Trophoblast cell (in vitro differentiated cells and primary cell): ENCODE measurements around the gene TCF12.

ENCODE experiments used
- DNase-seq, 2 donors: peaks; one replicate each; pipeline ENCODE4 v3.0.0-alpha.2; 2016
- H2AFZ ChIP-seq: 2 replicates; pipeline ENCODE4 v1.6.1; 2013; ENCODE audit warnings: low read length, moderate library complexity, mild to moderate bottlenecking; ENCODE audit not compliant: insufficient read depth, poor library complexity
- H2AK5ac ChIP-seq: 2 replicates; pipeline ENCODE4 v1.6.1; 2013; ENCODE audit warnings: mild to moderate bottlenecking, low read length
- H2BK120ac ChIP-seq: 2 replicates; pipeline ENCODE4 v1.6.1; 2013; ENCODE audit warnings: low read length, mild to moderate bottlenecking, moderate library complexity; ENCODE audit not compliant: insufficient read depth, poor library complexity
- H2BK12ac ChIP-seq: 2 replicates; pipeline ENCODE4 v1.6.1; 2013; ENCODE audit warnings: mild to moderate bottlenecking, low read length, moderate library complexity
- H2BK5ac ChIP-seq: 2 replicates; pipeline ENCODE4 v1.6.1; 2013; ENCODE audit warnings: low read length, low read depth, moderate library complexity, mild to moderate bottlenecking; ENCODE audit not compliant: poor library complexity
- H3K14ac ChIP-seq: 2 replicates; pipeline ENCODE4 v1.6.1; 2013; ENCODE audit warnings: mild to moderate bottlenecking, low read length
- H3K18ac ChIP-seq: 2 replicates; pipeline ENCODE4 v1.6.1; 2013; ENCODE audit warnings: mild to moderate bottlenecking, low read length
- H3K23ac ChIP-seq: 2 replicates; pipeline ENCODE4 v1.6.1; 2013; ENCODE audit warnings: low read length
- H3K27ac ChIP-seq: 2 replicates; pipeline ENCODE4 v1.5.1; 2013; ENCODE audit warnings: low read depth, mild to moderate bottlenecking, inconsistent platforms, low read length, moderate library complexity
- H3K27me3 ChIP-seq: 2 replicates; pipeline ENCODE4 v1.6.1; 2013; ENCODE audit warnings: inconsistent platforms, mild to moderate bottlenecking, low read length, moderate library complexity; ENCODE audit not compliant: insufficient read depth
- H3K36me3 ChIP-seq, 2 experiments: 1 replicate in 1 of 2; 2 replicates in 1 of 2; pipeline ENCODE4 v1.6.1; 2013; ENCODE audit warnings: low read length in 2 of 2, mild to moderate bottlenecking in 2 of 2, moderate library complexity in 1 of 2; ENCODE audit not compliant: insufficient read depth in 2 of 2, control insufficient read depth in 1 of 2
- H3K4ac ChIP-seq: 2 replicates; pipeline ENCODE4 v1.6.1; 2013; ENCODE audit warnings: low read depth, mild to moderate bottlenecking, low read length, moderate library complexity
- H3K4me1 ChIP-seq, 2 experiments: 1 replicate in 1 of 2; 2 replicates in 1 of 2; pipeline ENCODE4 v1.6.1; 2013; ENCODE audit warnings: low read length in 2 of 2, mild to moderate bottlenecking in 2 of 2, moderate library complexity in 1 of 2; ENCODE audit not compliant: insufficient read depth in 2 of 2, control insufficient read depth in 1 of 2
- H3K4me2 ChIP-seq: 2 replicates; pipeline ENCODE4 v1.6.1; 2013; ENCODE audit warnings: inconsistent platforms, mild to moderate bottlenecking, low read length, moderate library complexity
- H3K4me3 ChIP-seq: 2 replicates; pipeline ENCODE4 v1.5.1; 2013; ENCODE audit warnings: mild to moderate bottlenecking, low read depth, low read length, inconsistent platforms
- H3K79me1 ChIP-seq: one replicate; pipeline ENCODE4 v1.6.1; 2013; ENCODE audit warnings: low read length
- H3K79me2 ChIP-seq: 2 replicates; pipeline ENCODE4 v1.6.1; 2013; ENCODE audit warnings: low read length, mild to moderate bottlenecking; ENCODE audit not compliant: control insufficient read depth, insufficient read depth, poor library complexity
- H3K9ac ChIP-seq: 2 replicates; pipeline ENCODE4 v1.6.1; 2013; ENCODE audit warnings: mild to moderate bottlenecking, low read length
- H3K9me3 ChIP-seq: 2 replicates; pipeline ENCODE4 v1.6.1; 2013; ENCODE audit warnings: low read depth, mild to moderate bottlenecking, control low read depth, inconsistent platforms, low read length; ENCODE audit not compliant: insufficient read depth
- H4K12ac ChIP-seq: 2 replicates; pipeline ENCODE4 v1.6.1; 2013; ENCODE audit warnings: low read depth, mild to moderate bottlenecking, low read length, moderate library complexity
- H4K8ac ChIP-seq: 2 replicates; pipeline ENCODE4 v1.6.1; 2013; ENCODE audit warnings: low read depth, mild to moderate bottlenecking, low read length, moderate library complexity
- H4K91ac ChIP-seq: one replicate; pipeline ENCODE4 v1.6.1; 2013; ENCODE audit warnings: low read depth, mild to moderate bottlenecking, low read length, moderate library complexity
- WGBS: extraction: QIAGEN DNeasy Blood & Tissue Kit; methylation state at CpG from one replicate; pipeline ENCODE4 v1.1.7; 2013; ENCODE audit warnings: missing lambda C conversion rate; ENCODE audit not compliant: insufficient read length, insufficient coverage; ENCODE audit errors: extremely low coverage; 5-methylcytosine and 5-hydroxymethylcytosine counted together

Gene TCF12

GRCh38 chr15:57196865-57197264 lies 278.4 kb downstream of the TCF12 start:
- WGBS = no CpG with 5 or more reads among the region's 1 CpG
- Histone ChIP-seq H3K79me1 (no peaks in the 10 kb centered on the region), H4K91ac (no peak overlapping the region), H3K27ac (no peak overlapping the region), H2BK12ac (no peak overlapping the region), H3K79me2 (no peaks in the 10 kb centered on the region), H2BK120ac (no peak overlapping the region), H3K4me2 (no peak overlapping the region), H2AK5ac (no peak overlapping the region), H3K27me3 (no peaks in the 10 kb centered on the region), H3K18ac (no peak overlapping the region), H4K12ac (no peak overlapping the region), H4K8ac (no peak overlapping the region), H3K9ac (no peak overlapping the region), H2BK5ac (no peak overlapping the region), H3K23ac (no peak overlapping the region), H3K4me1 (peaks cover 2 to 4% of the 10 kb centered on the region in 2 experiments), H3K9me3 (no peaks in the 10 kb centered on the region), H3K14ac (no peak overlapping the region), H3K4ac (no peak overlapping the region), H3K36me3 (peaks cover 5 to 7% of the 10 kb centered on the region in 2 experiments), H3K4me3 (no peak overlapping the region), H2AFZ (no peak overlapping the region)
- DNase-seq = no peak

DNA sequence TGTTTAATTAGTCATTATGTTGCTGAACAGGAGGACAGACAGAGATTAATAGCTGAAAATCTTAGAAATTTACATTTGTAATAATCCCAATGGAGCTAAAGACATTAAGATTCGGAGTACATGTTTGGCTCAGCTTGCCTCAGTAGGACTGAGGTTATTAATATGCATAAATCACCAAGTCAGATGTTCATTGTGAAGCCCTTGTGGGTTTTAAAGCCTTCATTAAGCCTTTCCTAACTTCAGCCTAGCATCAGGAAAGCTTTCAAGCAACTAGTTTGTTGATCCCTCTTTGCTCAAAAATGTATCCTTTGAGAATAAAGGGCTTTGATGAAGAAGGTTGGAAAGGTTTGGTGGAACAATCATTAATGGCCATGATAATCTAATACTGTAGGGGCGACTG lies 279.7 kb downstream of the TCF12 start:
- H3K36me3 ChIP-seq = peaks cover 0 to 3% of the 10 kb centered on the region in 2 experiments

GRCh38 chr15:57198654-57199291 lies 280.3 kb downstream of the TCF12 start:
- H3K4me2 ChIP-seq = peak overlapping the region; percentile 8
- peaks cover 2 to 4% of the 10 kb centered on the region in 2 experiments for H3K4me1 ChIP-seq
- no peaks in the 10 kb centered on the region for H3K79me2 ChIP-seq
- H4K8ac ChIP-seq = no peak overlapping the region
- H3K23ac ChIP-seq = no peak overlapping the region
- DNase-seq = peak in 1 of 2 donors; percentile 27
- H3K36me3 ChIP-seq = peaks cover 0 to 3% of the 10 kb centered on the region in 2 experiments
- no peak overlapping the region for H3K27ac ChIP-seq
- no peaks in the 10 kb centered on the region for H3K79me1 ChIP-seq
- H3K4me3 ChIP-seq = no peak overlapping the region
- H2BK12ac ChIP-seq = no peak overlapping the region
- H2AK5ac ChIP-seq = no peak overlapping the region
- no peak overlapping the region for H3K14ac ChIP-seq
- no peak overlapping the region for H2BK120ac ChIP-seq
- no peak overlapping the region for H4K91ac ChIP-seq
- no peak overlapping the region for H2AFZ ChIP-seq
- H3K9ac ChIP-seq = no peak overlapping the region
- no CpG with 5 or more reads among the region's 8 CpGs for WGBS
- no peak overlapping the region for H3K18ac ChIP-seq
- no peaks in the 10 kb centered on the region for H3K9me3 ChIP-seq
- no peak overlapping the region for H4K12ac ChIP-seq
- H2BK5ac ChIP-seq = no peak overlapping the region
- H3K4ac ChIP-seq = no peak overlapping the region
- no peaks in the 10 kb centered on the region for H3K27me3 ChIP-seq

More for the DNA sequence above, 279.7 kb downstream of the TCF12 start:
- Histone ChIP-seq H3K23ac (no peak overlapping the region), H3K4ac (no peak overlapping the region), H4K91ac (no peak overlapping the region), H2BK120ac (no peak overlapping the region), H3K27me3 (no peaks in the 10 kb centered on the region), H2BK5ac (no peak overlapping the region), H3K4me3 (no peak overlapping the region), H4K8ac (no peak overlapping the region), H3K14ac (no peak overlapping the region), H4K12ac (no peak overlapping the region), H3K27ac (no peak overlapping the region), H3K9ac (no peak overlapping the region), H3K79me1 (no peaks in the 10 kb centered on the region), H3K4me1 (peaks cover 2 to 4% of the 10 kb centered on the region in 2 experiments), H2BK12ac (no peak overlapping the region), H3K18ac (no peak overlapping the region), H3K4me2 (no peak overlapping the region), H3K79me2 (no peaks in the 10 kb centered on the region), H2AFZ (no peak overlapping the region), H3K9me3 (no peaks in the 10 kb centered on the region), H2AK5ac (no peak overlapping the region)
- WGBS = no CpG with 5 or more reads among the region's 2 CpGs
- DNase-seq = no peak

- Histone ChIP-seq H3K36me3 (peaks cover 0 to 3% of the 10 kb centered on the region in 2 experiments), H3K18ac (no peak overlapping the region), H2BK120ac (no peak overlapping the region), H3K79me2 (no peaks in the 10 kb centered on the region), H3K79me1 (no peaks in the 10 kb centered on the region), H3K4me2 (no peak overlapping the region), H2AK5ac (no peak overlapping the region), H4K8ac (no peak overlapping the region), H4K91ac (no peak overlapping the region), H3K14ac (no peak overlapping the region), H3K23ac (no peak overlapping the region), H2AFZ (no peak overlapping the region), H3K4me1 (peaks cover 2 to 4% of the 10 kb centered on the region in 2 experiments), H2BK5ac (no peak overlapping the region), H3K9me3 (no peaks in the 10 kb centered on the region), H4K12ac (no peak overlapping the region), H3K9ac (no peak overlapping the region), H3K4ac (no peak overlapping the region), H3K4me3 (no peak overlapping the region), H3K27ac (no peak overlapping the region), H3K27me3 (no peaks in the 10 kb centered on the region), H2BK12ac (no peak overlapping the region)
- WGBS = no CpG with 5 or more reads among the region's 2 CpGs
- no peak for DNase-seq
Observed at GRCh38 chr15:57201578-57201977, 283.1 kb downstream of the TCF12 start.
